PC-9 (cell line): ENCODE data around the gene MTX2. TPM values are rescaled to one million over a fixed set of nuclear protein-coding genes. Genes with fewer than 3 reads are reported as not detected.

Experiments
- BruUV-seq: library from RNA; stranded (reverse); fragments of 400-500 nt; replicated peaks from 2 replicates; lab custom pipeline; 2021; lab: Mats Ljungman, UMichigan
- CTCF ChIA-PET: fragments of 300-600 bp; sonication (Branson Sonifier 250); formaldehyde crosslinking; loops from one replicate; lab custom pipeline; 2022; ENCODE audit warnings: antibody characterized with exemption; lab: Charles Lee
- POLR2A ChIA-PET: fragments of 300-600 bp; sonication (Branson Sonifier 250); formaldehyde crosslinking; loops from one replicate; lab custom pipeline; 2022; ENCODE audit warnings: antibody characterized with exemption; ENCODE audit not compliant: unreplicated experiment; lab: Charles Lee
- DNase-seq, 2 experiments: peaks; one replicate each; pipeline versions ENCODE4 v3.0.0 to v3.0.0-alpha.2; 2015 to 2022; ENCODE audit warnings: mixed read lengths in 1 of 2
- H2AFZ ChIP-seq: fragments of 200-600 bp; sonication (generic); 2 replicates; pipeline ENCODE4 v1.8.1; 2017; ENCODE audit warnings: antibody characterized with exemption
- H3F3A ChIP-seq: fragments of 200-600 bp; sonication (generic); 2 replicates; pipeline ENCODE4 v1.8.1; 2017; ENCODE audit warnings: antibody characterized with exemption, mild to moderate bottlenecking, low read depth; ENCODE audit not compliant: insufficient read depth
- H3K27ac ChIP-seq: fragments of 200-600 bp; sonication (generic); 2 replicates; pipeline ENCODE4 v1.6.1; 2016; ENCODE audit warnings: mixed run types
- H3K27me3 ChIP-seq: fragments of 200-600 bp; sonication (generic); 2 replicates; pipeline ENCODE4 v1.6.1; 2016; ENCODE audit warnings: low read depth, mixed run types; ENCODE audit not compliant: insufficient read depth
- H3K36me3 ChIP-seq: fragments of 200-600 bp; sonication (generic); 2 replicates; pipeline ENCODE4 v1.6.1; 2016; ENCODE audit warnings: low read depth, mixed run types
- H3K4me1 ChIP-seq: fragments of 200-600 bp; sonication (generic); replicated peaks from 2 replicates; pipeline ENCODE4 v1.6.1; 2016; ENCODE audit warnings: mixed run types; ENCODE audit not compliant: insufficient read depth
- H3K4me2 ChIP-seq: fragments of 200-600 bp; sonication (generic); 2 replicates; pipeline ENCODE4 v1.6.1; 2017; ENCODE audit warnings: mixed run types
- H3K4me3 ChIP-seq: fragments of 200-600 bp; sonication (generic); 2 replicates; pipeline ENCODE4 v1.6.1; 2016; ENCODE audit warnings: mixed run types
- H3K79me2 ChIP-seq: fragments of 200-600 bp; sonication (generic); 2 replicates; pipeline ENCODE4 v1.6.1; 2017; ENCODE audit warnings: low read depth, mixed run types
- H3K9me2 ChIP-seq: fragments of 200-600 bp; sonication (generic); 2 replicates; pipeline ENCODE4 v1.8.1; 2017; ENCODE audit warnings: mild to moderate bottlenecking; ENCODE audit not compliant: insufficient read depth
- H3K9me3 ChIP-seq: fragments of 200-600 bp; sonication (generic); 2 replicates; pipeline ENCODE4 v1.8.1; 2016; ENCODE audit warnings: low read depth; ENCODE audit not compliant: insufficient read depth
- H4K20me1 ChIP-seq: fragments of 200-600 bp; sonication (generic); 2 replicates; pipeline ENCODE4 v1.8.1; 2017; ENCODE audit not compliant: insufficient read depth
- CTCF ChIP-seq: fragments of 200-600 bp; sonication (generic); conservative IDR thresholded peaks from 2 replicates; pipeline ENCODE4 v1.6.1; 2017; ENCODE audit warnings: mixed run types, antibody characterized with exemption, mild to moderate bottlenecking, moderate library complexity
- EZH2 ChIP-seq: fragments of 200-600 bp; sonication (generic); IDR thresholded peaks from 2 replicates; pipeline ENCODE4 v1.8.0; 2017; ENCODE audit warnings: antibody characterized with exemption, low read depth
- intact Hi-C: fragments of 100-400 bp; cut with micrococcal nuclease; formaldehyde crosslinking; loops from one replicate; pipeline ENCODE4 v1.10.0; 2022; ENCODE audit not compliant: unreplicated experiment
- total RNA-seq: library from RNA; stranded (reverse); gene quantifications from 2 replicates; pipeline ENCODE4 v1.2.3, GENCODE V29; 2021

Gene MTX2
- total RNA-seq, 1 experiment from 2014 or later, result 53.9 TPM

GRCh38 chr2:176234940-176235339, 34.3 kb upstream of the MTX2 start:
- Histone ChIP-seq H3K36me3 (no peaks in the 10 kb centered on the region), H3K27me3 (peaks cover 19% of the 10 kb centered on the region), H3K27ac (no peak overlapping the region), H3K79me2 (no peaks in the 10 kb centered on the region), H3K9me2 (no peaks in the 10 kb centered on the region), H3F3A (no peaks in the 10 kb centered on the region), H3K4me1 (no peaks in the 10 kb centered on the region), H3K4me2 (no peak overlapping the region), H4K20me1 (no peaks in the 10 kb centered on the region), H3K4me3 (no peak overlapping the region), H2AFZ (no peak overlapping the region), H3K9me3 (no peaks in the 10 kb centered on the region)
- ChIA-PET CTCF (no interaction called here), POLR2A (no interaction called here)
- BruUV-seq, result no TSS peak
- TF ChIP-seq EZH2, result no peak
- TF ChIP-seq CTCF, result no peak
- no peak for DNase-seq
- intact Hi-C loops, result no loop called here

- ChIA-PET CTCF (no interaction called here), POLR2A (no interaction called here)
- Histone ChIP-seq H3K4me2 (no peak overlapping the region), H3K4me1 (no peaks in the 10 kb centered on the region), H3K27ac (no peak overlapping the region), H3F3A (no peaks in the 10 kb centered on the region), H3K27me3 (peaks cover 21% of the 10 kb centered on the region), H3K79me2 (no peaks in the 10 kb centered on the region), H3K9me2 (no peaks in the 10 kb centered on the region), H3K9me3 (no peaks in the 10 kb centered on the region), H4K20me1 (no peaks in the 10 kb centered on the region), H3K36me3 (no peaks in the 10 kb centered on the region), H3K4me3 (no peak overlapping the region), H2AFZ (no peak overlapping the region)
- no peak for DNase-seq
- TF ChIP-seq CTCF (no peak), EZH2 (no peak)
- BruUV-seq, result no TSS peak
- intact Hi-C loops, result no loop called here
Measured at GRCh38 chr2:176237456-176237855, 31.8 kb upstream of the MTX2 start.

DNA sequence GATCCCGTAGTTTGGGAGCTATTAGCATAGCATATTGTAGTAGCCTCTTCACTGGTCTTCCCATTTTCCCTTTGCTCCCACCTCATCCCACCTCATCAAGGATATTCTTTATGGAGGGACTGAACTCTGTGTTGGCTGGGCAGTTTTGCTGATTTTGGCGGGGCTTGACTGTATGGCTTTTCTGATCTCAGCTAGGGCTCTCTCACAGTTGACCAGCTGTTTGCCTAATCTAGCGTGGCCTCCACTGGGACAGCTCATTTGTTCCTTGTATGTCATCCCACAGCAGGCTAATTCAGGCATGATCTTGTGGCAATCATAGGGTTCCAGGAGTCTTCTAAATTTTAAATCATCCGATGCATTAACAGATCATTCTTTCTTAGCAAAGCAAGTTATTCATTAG, 30.2 kb upstream of the MTX2 start:
- Histone ChIP-seq H2AFZ (no peak overlapping the region), H3K27ac (no peak overlapping the region), H3K9me3 (no peaks in the 10 kb centered on the region), H3F3A (no peaks in the 10 kb centered on the region), H3K4me1 (no peaks in the 10 kb centered on the region), H3K79me2 (no peaks in the 10 kb centered on the region), H3K27me3 (peaks cover 24% of the 10 kb centered on the region), H3K36me3 (no peaks in the 10 kb centered on the region), H4K20me1 (no peaks in the 10 kb centered on the region), H3K4me2 (no peak overlapping the region), H3K9me2 (no peaks in the 10 kb centered on the region), H3K4me3 (no peak overlapping the region)
- CTCF ChIA-PET, result interaction anchor here (0.6 kb wide), 1 partner anchor 268 kb away, joined by 8 read pairs; no protein-coding TSS in a partner anchor
- TF ChIP-seq EZH2, result no peak
- no peak for TF ChIP-seq CTCF
- DNase-seq, result no peak
- POLR2A ChIA-PET, result no interaction called here
- intact Hi-C loops, result no loop called here
- no TSS peak for BruUV-seq
